Measurements from ENCODE around the gene PLCH1. TPM values are rescaled to one million over a fixed set of nuclear protein-coding genes. Genes with fewer than 3 reads are reported as not detected.
A peak's percentile ranks its signal among the peaks of the same experiment; 100 is the strongest.

Gene PLCH1
- total RNA-seq, 2 donors from 2014 or later: 12.0 to 12.4 TPM

- Mint-ChIP-seq H3K4me1 (peaks cover 16% of the 10 kb centered on the region), H3K27ac (no peak overlapping the region), H3K9me3 (peaks cover 43% of the 10 kb centered on the region), H3K4me3 (no peak overlapping the region), H3K36me3 (ENCODE audit: low read depth) (peaks cover 15% of the 10 kb centered on the region), H3K27me3 (ENCODE audit: insufficient read depth) (peaks cover 4% of the 10 kb centered on the region)
- Histone ChIP-seq H3K36me3 (ENCODE audit: control insufficient read depth, insufficient read depth, low read length) (no peaks in the 10 kb centered on the region), H3K9ac (ENCODE audit: extremely low read depth, low read length, poor library complexity, severe bottlenecking) (no peak overlapping the region), H3K27me3 (ENCODE audit: control insufficient read depth, insufficient read depth, low read length, poor library complexity, severe bottlenecking) (no peaks in the 10 kb centered on the region), H3K9me3 (ENCODE audit: control insufficient read depth, low read length) (peaks cover 53% of the 10 kb centered on the region), H3K27ac (ENCODE audit: low read depth, low read length) (no peak overlapping the region), H3K4me3 (ENCODE audit: low read length) (no peak overlapping the region), H3K4me1 (ENCODE audit: control insufficient read depth, insufficient read depth, low read length) (no peaks in the 10 kb centered on the region)
- DNase-seq: no peak
- no peak for TF ChIP-seq CTCF (conservative IDR thresholded peaks at IDR 0.05)
These were observed 133.4 kb downstream of the PLCH1 start for GRCh38 chr3:155611456-155611855.

DNA sequence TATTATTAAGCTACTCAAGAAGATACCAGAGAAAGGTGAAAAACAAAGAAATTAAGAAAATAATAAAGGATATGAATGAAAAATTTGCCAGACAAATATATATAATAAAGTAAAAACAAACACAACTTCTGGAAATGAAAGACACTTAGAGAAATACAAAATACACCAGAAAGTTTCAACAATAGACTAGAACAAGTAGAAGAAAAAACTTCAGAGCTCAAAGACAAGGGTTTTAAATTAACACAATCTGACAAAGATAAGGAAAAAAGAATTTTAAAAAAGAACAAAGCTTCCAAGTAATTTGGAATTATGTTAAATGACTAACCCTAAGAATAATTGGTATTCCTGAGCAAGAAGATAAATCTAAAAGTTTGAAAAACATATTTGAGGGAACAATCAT lies 135.3 kb downstream of the PLCH1 start:
- Mint-ChIP-seq H3K27ac (no peak overlapping the region), H3K9me3 (peaks cover 29% of the 10 kb centered on the region), H3K4me1 (peaks cover 26% of the 10 kb centered on the region), H3K4me3 (no peak overlapping the region), H3K36me3 (ENCODE audit: low read depth) (peaks cover 6% of the 10 kb centered on the region), H3K27me3 (ENCODE audit: insufficient read depth) (peaks cover 4% of the 10 kb centered on the region)
- H3K27ac ChIP-seq (ENCODE audit: low read depth, low read length): no peak overlapping the region
- H3K9ac ChIP-seq (ENCODE audit: extremely low read depth, low read length, poor library complexity, severe bottlenecking): no peak overlapping the region
- no peaks in the 10 kb centered on the region for H3K27me3 ChIP-seq (ENCODE audit: control insufficient read depth, insufficient read depth, low read length, poor library complexity, severe bottlenecking)
- DNase-seq: no peak
- H3K9me3 ChIP-seq (ENCODE audit: control insufficient read depth, low read length): peaks cover 34% of the 10 kb centered on the region
- no peaks in the 10 kb centered on the region for H3K4me1 ChIP-seq (ENCODE audit: control insufficient read depth, insufficient read depth, low read length)
- no peak for TF ChIP-seq CTCF (conservative IDR thresholded peaks at IDR 0.05)
- no peak overlapping the region for H3K4me3 ChIP-seq (ENCODE audit: low read length)
- H3K36me3 ChIP-seq (ENCODE audit: control insufficient read depth, insufficient read depth, low read length): no peaks in the 10 kb centered on the region

GRCh38 chr3:155608228-155608920 lies 136.5 kb downstream of the PLCH1 start:
- Histone ChIP-seq H3K4me3 (ENCODE audit: low read length) (no peak overlapping the region), H3K4me1 (ENCODE audit: control insufficient read depth, insufficient read depth, low read length) (no peaks in the 10 kb centered on the region), H3K36me3 (ENCODE audit: control insufficient read depth, insufficient read depth, low read length) (no peaks in the 10 kb centered on the region), H3K27ac (ENCODE audit: low read depth, low read length) (peak overlapping the region; percentile 42), H3K27me3 (ENCODE audit: control insufficient read depth, insufficient read depth, low read length, poor library complexity, severe bottlenecking) (no peaks in the 10 kb centered on the region), H3K9me3 (ENCODE audit: control insufficient read depth, low read length) (peaks cover 23% of the 10 kb centered on the region), H3K9ac (ENCODE audit: extremely low read depth, low read length, poor library complexity, severe bottlenecking) (no peak overlapping the region)
- WGBS, 2 experiments (ENCODE audit: insufficient coverage in 1 of 2, insufficient read length in 1 of 2): 89 to 91% methylated on average over 5 to 10 of the region's 10 CpGs
- Mint-ChIP-seq H3K9me3 (peaks cover 18% of the 10 kb centered on the region), H3K4me1 (peaks cover 29% of the 10 kb centered on the region), H3K27ac (no peak overlapping the region), H3K27me3 (ENCODE audit: insufficient read depth) (peaks cover 4% of the 10 kb centered on the region), H3K4me3 (no peak overlapping the region), H3K36me3 (ENCODE audit: low read depth) (peaks cover 1% of the 10 kb centered on the region)
- no peak for TF ChIP-seq CTCF (conservative IDR thresholded peaks at IDR 0.05)
- DNase-seq: no peak
